GM18517 (cell line): Measurements from ENCODE around the gene MDH1B.

ENCODE experiments used
- ATAC-seq: cut with Tn5 transposase; IDR thresholded peaks from one replicate; pipeline ENCODE4 v1.9.1; 2021; ENCODE audit warnings: mild to moderate bottlenecking, moderate library complexity; ENCODE audit not compliant: unreplicated experiment

The MDH1B gene

DNA sequence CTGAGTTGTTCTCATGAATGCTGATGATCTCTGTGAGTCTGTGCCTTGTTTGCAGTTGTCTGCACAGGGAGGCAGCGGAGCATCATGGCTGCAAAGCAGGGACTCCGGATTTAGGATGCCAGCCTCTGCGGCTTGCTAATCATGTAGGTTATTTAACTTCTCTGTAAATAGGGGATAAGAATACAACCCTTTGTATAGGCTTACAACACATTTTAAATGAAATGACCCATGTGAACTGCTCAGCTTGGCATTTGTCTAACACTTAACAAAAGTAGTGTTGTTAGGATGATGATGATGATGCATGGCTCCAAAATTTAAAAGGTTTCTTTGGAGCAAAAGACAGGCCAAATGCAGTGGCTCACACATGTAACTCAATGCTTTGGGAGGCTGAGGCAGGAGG is 66.3 kb downstream of the MDH1B start:
- no peak for ATAC-seq

DNA sequence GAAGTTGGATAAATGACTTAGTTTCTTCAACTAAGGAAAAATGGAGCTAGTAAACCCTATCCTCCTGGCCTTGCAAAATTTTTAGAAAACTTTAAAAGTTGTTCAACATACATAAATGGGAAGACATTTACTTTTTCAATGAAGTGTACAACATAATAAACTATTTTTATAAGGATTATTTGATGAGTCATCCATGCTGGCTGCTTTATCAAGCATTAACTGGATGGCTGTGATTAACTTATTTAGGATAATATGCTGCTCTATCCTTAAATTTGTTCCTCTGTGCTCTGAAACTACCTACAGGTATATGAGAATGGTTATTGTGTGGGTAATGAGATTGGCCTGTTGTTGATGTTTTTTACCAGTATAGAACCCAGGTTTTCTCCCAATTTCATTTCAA is 68.2 kb downstream of the MDH1B start:
- ATAC-seq, result no peak

DNA sequence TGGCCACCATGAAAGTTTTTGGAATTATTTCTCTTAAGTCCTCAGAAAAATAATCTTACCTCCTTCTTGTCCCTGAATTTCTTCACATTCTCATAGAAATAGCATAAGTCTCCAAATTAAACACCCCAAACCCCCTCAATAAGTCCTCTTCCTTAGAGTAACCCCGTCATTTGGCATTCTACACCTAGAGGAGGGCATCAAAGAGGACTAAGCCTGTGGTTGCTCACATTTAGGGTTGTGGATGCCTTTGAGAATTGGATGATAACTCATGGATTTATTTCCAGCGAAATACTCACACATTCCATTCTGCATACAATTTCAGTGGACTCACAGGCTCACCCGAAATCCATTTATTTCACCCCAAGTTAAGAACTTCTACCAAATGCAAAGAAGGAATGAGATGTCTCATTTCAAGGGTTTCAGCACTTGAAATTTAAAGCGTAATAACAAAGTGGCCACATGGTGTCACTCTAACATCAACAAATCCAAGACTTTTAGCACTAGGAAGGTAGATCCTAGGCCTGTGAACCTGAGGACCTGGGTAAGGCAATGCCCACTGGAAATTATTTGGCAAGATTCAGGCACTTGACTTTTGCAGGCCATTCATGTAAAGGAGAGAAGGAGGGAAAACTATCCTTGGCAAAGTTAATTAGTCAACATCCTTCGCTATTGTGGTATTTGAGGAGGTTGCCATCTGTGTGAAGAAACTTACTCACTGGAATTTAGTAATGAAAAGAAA is 71.6 kb downstream of the MDH1B start:
- ATAC-seq, result no peak

DNA sequence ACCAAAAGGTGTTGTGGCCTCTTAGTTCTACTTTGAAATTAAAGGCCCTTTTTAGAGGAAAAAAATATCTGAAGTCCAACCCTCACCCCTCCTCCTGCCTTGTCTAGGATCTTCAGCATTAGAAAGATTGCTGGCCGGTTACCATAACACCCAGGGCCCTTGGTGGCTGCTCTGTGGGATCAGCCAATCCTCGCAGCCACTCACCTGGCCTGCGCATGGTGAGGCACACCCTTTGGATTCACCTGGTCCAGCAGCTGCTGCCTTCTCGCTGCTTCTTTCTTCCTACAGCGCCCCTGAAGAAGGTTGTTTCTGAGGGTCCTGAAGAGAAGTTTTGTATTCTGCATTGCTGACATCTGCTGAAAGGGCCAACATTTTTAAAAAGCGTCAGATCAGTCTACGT is 72.2 kb downstream of the MDH1B start:
- no peak for ATAC-seq

DNA sequence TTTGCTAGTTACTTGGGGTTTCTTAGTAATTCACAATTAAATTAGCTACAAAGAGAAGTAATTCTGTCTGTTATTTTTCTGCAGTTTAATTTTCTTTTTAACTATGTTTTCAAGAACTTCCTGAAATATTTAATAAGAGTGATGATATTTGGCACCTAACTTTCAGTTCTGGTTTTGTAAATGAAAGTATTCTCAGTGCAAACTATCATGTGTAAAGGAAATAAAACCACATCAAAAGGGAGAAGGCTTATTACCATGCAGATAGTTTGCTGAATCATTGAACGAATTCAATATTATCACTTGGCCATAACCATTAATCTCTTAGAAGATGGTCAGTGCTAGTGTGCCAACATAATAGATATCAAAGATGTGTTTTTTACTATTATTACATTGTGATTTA is 76.1 kb downstream of the MDH1B start:
- ATAC-seq, result no peak

DNA sequence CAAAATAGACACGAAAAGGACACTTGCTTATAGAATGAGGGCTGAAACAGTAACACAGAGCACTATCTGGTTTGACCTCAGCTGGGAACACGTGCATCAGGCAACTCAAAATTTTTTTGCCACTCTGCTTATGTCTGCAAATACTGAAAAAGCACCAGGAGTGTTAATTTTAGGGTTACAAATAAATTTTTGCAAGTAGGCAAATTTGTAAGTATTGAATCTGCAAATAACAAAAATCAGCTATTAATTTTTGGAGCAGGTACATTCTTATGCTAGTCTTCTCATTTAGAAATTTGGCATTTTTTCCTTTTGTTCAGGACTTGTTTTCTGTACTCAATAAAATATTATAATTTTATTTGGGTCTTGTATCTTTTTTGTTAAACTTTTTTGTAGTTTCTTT is 76.7 kb downstream of the MDH1B start:
- ATAC-seq, result no peak
